SK-N-SH (cell line): ENCODE results near the gene MUC5AC. TPM values are rescaled to one million over a fixed set of nuclear protein-coding genes. Genes with fewer than 3 reads are reported as not detected.

Source experiments
- CTCF ChIA-PET: fragments of 300-600, 350-600 bp; formaldehyde crosslinking; extraction: SDS; loops from one replicate; lab custom pipeline; 2021; lab: Yijun Ruan, JAX
- POLR2A ChIA-PET: fragments of 350-600 bp; sonication (Branson Sonifier 250); formaldehyde crosslinking; extraction: SDS; loops from one replicate; lab custom pipeline; 2020; ENCODE audit warnings: antibody characterized with exemption, inconsistent platforms; lab: Yijun Ruan, JAX
- DNase-seq: peaks from one replicate; pipeline ENCODE4 v3.0.0; 2012
- H2AFZ ChIP-seq: fragments of 200-600 bp; sonication (generic); 2 replicates; pipeline ENCODE4 v1.8.1; 2016; ENCODE audit warnings: antibody characterized with exemption, mild to moderate bottlenecking, low read depth
- H3F3A ChIP-seq: fragments of 200-600 bp; sonication (generic); replicated peaks from 2 replicates; pipeline ENCODE3; 2016; ENCODE audit warnings: antibody characterized with exemption, mild to moderate bottlenecking; ENCODE audit not compliant: insufficient read depth
- H3K27ac ChIP-seq, 2 experiments: fragments of 200-500 bp in 1 of 2; fragments of 200-600 bp in 1 of 2; sonication (Bioruptor generic) in 1 of 2; sonication (generic), shearing (Covaris generic) in 1 of 2; 2 replicates each; pipeline versions ENCODE4 v1.5.1 to v1.6.1; 2014 to 2016; ENCODE audit warnings: low read depth in 2 of 2, inconsistent platforms in 1 of 2, low read length in 1 of 2, mild to moderate bottlenecking in 1 of 2, mixed read lengths in 1 of 2
- H3K27me3 ChIP-seq: fragments of 200-600 bp; sonication (generic), shearing (Covaris generic); 2 replicates; pipeline ENCODE4 v1.6.1; 2016; ENCODE audit warnings: mixed run types; ENCODE audit not compliant: insufficient read depth
- H3K36me3 ChIP-seq, 2 experiments: fragments of 200-500 bp in 1 of 2; fragments of 200-600 bp in 1 of 2; sonication (Bioruptor generic) in 1 of 2; sonication (generic) in 1 of 2; replicated peaks in 1 of 2; 2 replicates each; pipeline versions ENCODE3 to v1.5.1; 2014 to 2016; ENCODE audit warnings: low read length in 1 of 2, mild to moderate bottlenecking in 1 of 2; ENCODE audit not compliant: insufficient read depth in 2 of 2, control insufficient read depth in 1 of 2
- H3K4me1 ChIP-seq, 2 experiments: fragments of 200-500 bp in 1 of 2; fragments of 200-600 bp in 1 of 2; sonication (Bioruptor generic) in 1 of 2; sonication (generic), shearing (Covaris generic) in 1 of 2; 2 replicates each; pipeline versions ENCODE4 v1.5.1 to v1.6.1; 2014 to 2016; ENCODE audit warnings: low read depth in 1 of 2, low read length in 1 of 2, mixed run types in 1 of 2; ENCODE audit not compliant: insufficient read depth in 2 of 2, control insufficient read depth in 1 of 2
- H3K4me2 ChIP-seq: fragments of 200-600 bp; sonication (generic), shearing (Covaris generic); 2 replicates; pipeline ENCODE4 v1.6.1; 2017; ENCODE audit warnings: mixed run types
- H3K4me3 ChIP-seq, 2 experiments: fragments of 200-500 bp in 1 of 2; fragments of 200-600 bp in 1 of 2; sonication (Bioruptor generic) in 1 of 2; sonication (generic), shearing (Covaris generic) in 1 of 2; 2 replicates each; pipeline versions ENCODE4 v1.5.1 to v1.8.1; 2014 to 2016; ENCODE audit warnings: low read depth in 2 of 2, inconsistent platforms in 1 of 2, low read length in 1 of 2, mild to moderate bottlenecking in 1 of 2, mixed read lengths in 1 of 2, moderate library complexity in 1 of 2
- H3K79me2 ChIP-seq: fragments of 200-600 bp; sonication (generic); 2 replicates; pipeline ENCODE4 v1.8.1; 2017; ENCODE audit warnings: mild to moderate bottlenecking; ENCODE audit not compliant: insufficient read depth
- H3K9ac ChIP-seq: fragments of 200-600 bp; sonication (generic); 2 replicates; pipeline ENCODE4 v1.6.1; 2017; ENCODE audit warnings: mixed run types
- H3K9me2 ChIP-seq: fragments of 200-600 bp; sonication (generic); 2 replicates; pipeline ENCODE4 v1.6.1; 2017; ENCODE audit warnings: mixed run types
- H3K9me3 ChIP-seq: fragments of 200-600 bp; sonication (generic); 2 replicates; pipeline ENCODE4 v1.6.1; 2017; ENCODE audit warnings: mixed run types, mild to moderate bottlenecking, moderate library complexity
- H4K20me1 ChIP-seq: fragments of 200-600 bp; sonication (generic); 2 replicates; pipeline ENCODE4 v1.6.1; 2017; ENCODE audit warnings: mild to moderate bottlenecking, mixed run types; ENCODE audit not compliant: insufficient read depth
- ELF1 ChIP-seq: IDR thresholded peaks from 2 replicates; pipeline ENCODE4 v1.4.0; 2012
- EP300 ChIP-seq, 2 experiments: IDR thresholded peaks; 2 replicates each; pipeline versions ENCODE4 v1.4.0 to v1.6.1; 2012; ENCODE audit warnings: borderline replicate concordance in 1 of 2, low read depth in 1 of 2, low read length in 1 of 2
- EZH2phosphoT487 ChIP-seq: fragments of 200-600 bp; sonication (generic); IDR thresholded peaks from 2 replicates; pipeline ENCODE4 v1.6.1; 2017; ENCODE audit warnings: low read depth, mixed run types, mild to moderate bottlenecking, antibody characterized with exemption, moderate library complexity, borderline replicate concordance
- FOSL2 ChIP-seq: IDR thresholded peaks from 2 replicates; pipeline ENCODE4 v1.4.0; 2012; ENCODE audit warnings: low read depth, mild to moderate bottlenecking, moderate library complexity, borderline replicate concordance
- GATA2 ChIP-seq: sonication (generic); formaldehyde crosslinking; IDR thresholded peaks from 2 replicates; pipeline ENCODE4 v1.5.0; 2020; ENCODE audit warnings: mild to moderate bottlenecking, missing genetic modification reagents
- JUND ChIP-seq: IDR thresholded peaks from 2 replicates; pipeline ENCODE4 v1.4.0; 2012
- MEF2A ChIP-seq: IDR thresholded peaks from 2 replicates; pipeline ENCODE4 v1.4.0; 2012; ENCODE audit warnings: low read depth, borderline replicate concordance
- NFIC ChIP-seq: IDR thresholded peaks from 2 replicates; pipeline ENCODE4 v1.4.0; 2012; ENCODE audit warnings: borderline replicate concordance
- RXRA ChIP-seq: IDR thresholded peaks from 2 replicates; pipeline ENCODE4 v1.4.0; 2012; ENCODE audit warnings: low read depth, mild to moderate bottlenecking, borderline replicate concordance
- YY1 ChIP-seq: IDR thresholded peaks from 2 replicates; pipeline ENCODE4 v1.4.0; 2012; ENCODE audit warnings: low read depth, mild to moderate bottlenecking
- WGBS: methylation state at CpG from one replicate; pipeline ENCODE4 v1.1.6; 2017; ENCODE audit warnings: low lambda C conversion rate; 5-methylcytosine and 5-hydroxymethylcytosine counted together
- polyA plus RNA-seq, 3 experiments: library from polyadenylated mRNA; depleted of rRNA; stranded (reverse); fragments of >200 nt; gene quantifications; 2 replicates each; pipeline ENCODE4 v1.2.3, GENCODE V29; 2012
- TF ChIP-seq, protein P1 (sequence below): fragments of 200-600 bp; sonication (generic); IDR thresholded peaks from 2 replicates; pipeline ENCODE4 v1.6.1; 2017; ENCODE audit warnings: antibody characterized with exemption, mild to moderate bottlenecking, moderate library complexity
- TF ChIP-seq, protein P2 (sequence below): IDR thresholded peaks from 2 replicates; pipeline ENCODE4 v1.6.1; 2012; ENCODE audit warnings: mild to moderate bottlenecking, low read depth, low read length, moderate library complexity
- TF ChIP-seq, protein P3 (sequence below): IDR thresholded peaks from 2 replicates; pipeline ENCODE4 v1.4.0; 2012; ENCODE audit warnings: low read depth

MUC5AC gene
- polyA plus RNA-seq, 1 of the 3 experiments (the other 2 are of a cell fraction): not detected

DNA sequence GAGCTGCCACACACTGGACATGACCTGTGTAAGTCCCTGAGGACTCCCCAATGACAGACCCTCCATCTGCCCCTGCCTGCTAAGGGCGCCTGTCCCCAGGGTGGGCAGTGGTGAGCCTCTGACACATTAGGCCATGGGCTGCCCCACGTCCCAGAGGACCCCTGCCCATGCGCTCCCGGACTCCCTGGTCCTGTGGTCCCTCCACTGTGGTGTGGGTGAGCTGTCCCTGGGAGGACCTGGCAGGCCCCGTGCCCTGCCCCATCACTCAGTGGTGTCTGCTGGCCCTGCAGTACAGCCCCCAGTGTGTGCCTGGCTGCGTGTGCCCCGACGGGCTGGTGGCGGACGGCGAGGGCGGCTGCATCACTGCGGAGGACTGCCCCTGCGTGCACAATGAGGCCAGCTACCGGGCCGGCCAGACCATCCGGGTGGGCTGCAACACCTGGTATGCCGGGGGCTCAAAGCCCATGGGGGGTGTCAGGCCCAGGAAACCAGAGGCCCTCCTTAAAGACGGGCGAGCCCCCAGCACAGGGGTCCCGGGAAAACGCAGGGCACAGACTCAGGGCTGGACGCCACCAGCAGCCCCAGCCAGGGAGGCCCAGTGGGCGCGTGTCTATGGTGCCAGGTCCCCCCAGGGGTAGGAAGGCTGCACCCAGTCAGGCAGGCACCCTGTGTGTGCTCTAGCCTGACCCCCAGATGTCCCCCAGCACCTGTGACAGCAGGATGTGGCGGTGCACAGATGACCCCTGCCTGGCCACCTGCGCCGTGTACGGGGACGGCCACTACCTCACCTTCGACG is 18.7 kb downstream of the MUC5AC start:
- Histone ChIP-seq H3K27ac (no peak overlapping the region), H4K20me1 (no peaks in the 10 kb centered on the region), H3K4me3 (no peak overlapping the region), H3K9ac (no peak overlapping the region), H3K79me2 (no peaks in the 10 kb centered on the region), H3K9me3 (no peaks in the 10 kb centered on the region), H3K9me2 (no peaks in the 10 kb centered on the region), H2AFZ (no peak overlapping the region), H3K4me1 (no peaks in the 10 kb centered on the region), H3K4me2 (no peak overlapping the region), H3K36me3 (no peaks in the 10 kb centered on the region), H3K27me3 (no peaks in the 10 kb centered on the region), H3F3A (peaks cover 4% of the 10 kb centered on the region)
- CTCF ChIA-PET: no interaction called here
- POLR2A ChIA-PET: no interaction called here
- no peak for DNase-seq
- TF ChIP-seq EZH2phosphoT487 (no peak), GATA2 (no peak), EP300 (IDR thresholded peaks at IDR 0.05; ENCODE audit: borderline replicate concordance in 1 of 2, low read depth in 1 of 2, low read length in 1 of 2) (no peak), YY1 (no peak), FOSL2 (no peak), MEF2A (no peak), RXRA (no peak), ELF1 (no peak), NFIC (no peak), JUND (no peak)
- TF ChIP-seq, protein P1, sequence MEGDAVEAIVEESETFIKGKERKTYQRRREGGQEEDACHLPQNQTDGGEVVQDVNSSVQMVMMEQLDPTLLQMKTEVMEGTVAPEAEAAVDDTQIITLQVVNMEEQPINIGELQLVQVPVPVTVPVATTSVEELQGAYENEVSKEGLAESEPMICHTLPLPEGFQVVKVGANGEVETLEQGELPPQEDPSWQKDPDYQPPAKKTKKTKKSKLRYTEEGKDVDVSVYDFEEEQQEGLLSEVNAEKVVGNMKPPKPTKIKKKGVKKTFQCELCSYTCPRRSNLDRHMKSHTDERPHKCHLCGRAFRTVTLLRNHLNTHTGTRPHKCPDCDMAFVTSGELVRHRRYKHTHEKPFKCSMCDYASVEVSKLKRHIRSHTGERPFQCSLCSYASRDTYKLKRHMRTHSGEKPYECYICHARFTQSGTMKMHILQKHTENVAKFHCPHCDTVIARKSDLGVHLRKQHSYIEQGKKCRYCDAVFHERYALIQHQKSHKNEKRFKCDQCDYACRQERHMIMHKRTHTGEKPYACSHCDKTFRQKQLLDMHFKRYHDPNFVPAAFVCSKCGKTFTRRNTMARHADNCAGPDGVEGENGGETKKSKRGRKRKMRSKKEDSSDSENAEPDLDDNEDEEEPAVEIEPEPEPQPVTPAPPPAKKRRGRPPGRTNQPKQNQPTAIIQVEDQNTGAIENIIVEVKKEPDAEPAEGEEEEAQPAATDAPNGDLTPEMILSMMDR: no peak
- TF ChIP-seq, protein P2, sequence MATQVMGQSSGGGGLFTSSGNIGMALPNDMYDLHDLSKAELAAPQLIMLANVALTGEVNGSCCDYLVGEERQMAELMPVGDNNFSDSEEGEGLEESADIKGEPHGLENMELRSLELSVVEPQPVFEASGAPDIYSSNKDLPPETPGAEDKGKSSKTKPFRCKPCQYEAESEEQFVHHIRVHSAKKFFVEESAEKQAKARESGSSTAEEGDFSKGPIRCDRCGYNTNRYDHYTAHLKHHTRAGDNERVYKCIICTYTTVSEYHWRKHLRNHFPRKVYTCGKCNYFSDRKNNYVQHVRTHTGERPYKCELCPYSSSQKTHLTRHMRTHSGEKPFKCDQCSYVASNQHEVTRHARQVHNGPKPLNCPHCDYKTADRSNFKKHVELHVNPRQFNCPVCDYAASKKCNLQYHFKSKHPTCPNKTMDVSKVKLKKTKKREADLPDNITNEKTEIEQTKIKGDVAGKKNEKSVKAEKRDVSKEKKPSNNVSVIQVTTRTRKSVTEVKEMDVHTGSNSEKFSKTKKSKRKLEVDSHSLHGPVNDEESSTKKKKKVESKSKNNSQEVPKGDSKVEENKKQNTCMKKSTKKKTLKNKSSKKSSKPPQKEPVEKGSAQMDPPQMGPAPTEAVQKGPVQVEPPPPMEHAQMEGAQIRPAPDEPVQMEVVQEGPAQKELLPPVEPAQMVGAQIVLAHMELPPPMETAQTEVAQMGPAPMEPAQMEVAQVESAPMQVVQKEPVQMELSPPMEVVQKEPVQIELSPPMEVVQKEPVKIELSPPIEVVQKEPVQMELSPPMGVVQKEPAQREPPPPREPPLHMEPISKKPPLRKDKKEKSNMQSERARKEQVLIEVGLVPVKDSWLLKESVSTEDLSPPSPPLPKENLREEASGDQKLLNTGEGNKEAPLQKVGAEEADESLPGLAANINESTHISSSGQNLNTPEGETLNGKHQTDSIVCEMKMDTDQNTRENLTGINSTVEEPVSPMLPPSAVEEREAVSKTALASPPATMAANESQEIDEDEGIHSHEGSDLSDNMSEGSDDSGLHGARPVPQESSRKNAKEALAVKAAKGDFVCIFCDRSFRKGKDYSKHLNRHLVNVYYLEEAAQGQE: no peak
- TF ChIP-seq, protein P3, sequence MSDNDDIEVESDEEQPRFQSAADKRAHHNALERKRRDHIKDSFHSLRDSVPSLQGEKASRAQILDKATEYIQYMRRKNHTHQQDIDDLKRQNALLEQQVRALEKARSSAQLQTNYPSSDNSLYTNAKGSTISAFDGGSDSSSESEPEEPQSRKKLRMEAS: no peak
- 63% methylated on average over 10 of the region's 32 CpGs for whole genome bisulfite sequencing
